MCF 10A (cell line): ENCODE measurements around the gene TEN1. TPM values are rescaled to one million over a fixed set of nuclear protein-coding genes. Genes with fewer than 3 reads are reported as not detected.

ENCODE experiments used
- BruUV-seq: library from RNA; stranded (reverse); fragments of 400-500 nt; replicated peaks from 2 replicates; lab custom pipeline; 2021; lab: Mats Ljungman, UMichigan
- CTCF ChIA-PET: fragments of 300-600 bp; sonication (Branson Sonifier 250); formaldehyde crosslinking; extraction: SDS; loops from one replicate; lab custom pipeline; 2021; ENCODE audit warnings: antibody characterized with exemption, inconsistent platforms; lab: Yijun Ruan, JAX
- POLR2A ChIA-PET: fragments of 300-600, 350-650 bp; sonication (Branson Sonifier 250); formaldehyde crosslinking; extraction: SDS; loops from one replicate; lab custom pipeline; 2020; ENCODE audit warnings: antibody characterized with exemption, inconsistent platforms; lab: Yijun Ruan, JAX
- DNase-seq: peaks from one replicate; pipeline ENCODE4 v3.0.0-alpha.2; 2018; ENCODE audit not compliant: unreplicated experiment
- H3K27ac Mint-ChIP-seq: one replicate; pipeline ENCODE4 v1.8.0; 2022; ENCODE audit warnings: mild to moderate bottlenecking, low read depth, mixed read lengths; ENCODE audit not compliant: unreplicated experiment
- H3K27me3 Mint-ChIP-seq: one replicate; pipeline ENCODE4 v1.8.0; 2022; ENCODE audit warnings: mixed read lengths; ENCODE audit not compliant: insufficient read depth, unreplicated experiment
- H3K36me3 Mint-ChIP-seq: one replicate; pipeline ENCODE4 v1.8.0; 2022; ENCODE audit warnings: mild to moderate bottlenecking, moderate library complexity, mixed read lengths; ENCODE audit not compliant: insufficient read depth, unreplicated experiment
- H3K4me1 Mint-ChIP-seq: one replicate; pipeline ENCODE4 v1.8.0; 2022; ENCODE audit warnings: mixed read lengths; ENCODE audit not compliant: insufficient read depth, unreplicated experiment
- H3K4me3 Mint-ChIP-seq: one replicate; pipeline ENCODE4 v1.8.0; 2022; ENCODE audit warnings: mild to moderate bottlenecking, moderate library complexity, mixed read lengths; ENCODE audit not compliant: unreplicated experiment
- H3K9me3 Mint-ChIP-seq: one replicate; pipeline ENCODE4 v1.8.0; 2022; ENCODE audit warnings: mixed read lengths; ENCODE audit not compliant: unreplicated experiment
- CTCF ChIP-seq: fragments of 200-600 bp; IDR thresholded peaks from one replicate; pipeline ENCODE4 v1.8.0; 2022; ENCODE audit warnings: antibody characterized with exemption, mild to moderate bottlenecking; ENCODE audit not compliant: unreplicated experiment
- intact Hi-C: fragments of 100-400 bp; cut with micrococcal nuclease; formaldehyde crosslinking; loops from 2 replicates; pipeline ENCODE4 v1.14.1; 2022
- total RNA-seq: library from RNA; stranded (reverse); gene quantifications from 2 replicates; pipeline ENCODE4 v1.2.3, GENCODE V29; 2022

Gene TEN1
- total RNA-seq, 1 experiment from 2014 or later = 15.4 TPM

- H3K27ac Mint-ChIP-seq = no peak overlapping the region
- H3K36me3 Mint-ChIP-seq = peaks cover 52% of the 10 kb centered on the region
- DNase-seq = no peak
- no peaks in the 10 kb centered on the region for H3K27me3 Mint-ChIP-seq
- H3K4me3 Mint-ChIP-seq = no peak overlapping the region
- ChIA-PET POLR2A (interaction anchor here (1.1 to 2.3 kb wide), 2 partner anchors 9 to 17 kb away, joined by 5 to 8 read pairs; partner anchors contain the start of genes ACOX1 and TEN1), CTCF (interaction anchor here (0.5 to 1.8 kb wide), 5 partner anchors 10 to 1064 kb away, joined by 3 to 14 read pairs (median 4); no protein-coding TSS in a partner anchor)
- no peak for TF ChIP-seq CTCF
- H3K9me3 Mint-ChIP-seq = no peaks in the 10 kb centered on the region
- H3K4me1 Mint-ChIP-seq = peaks cover 17% of the 10 kb centered on the region
- intact Hi-C loops = no loop called here
- no TSS peak for BruUV-seq
Observed at GRCh38 chr17:75995385-75995925, 16.4 kb downstream of the TEN1 start.

GRCh38 chr17:75996665-75997590 lies 17.9 kb downstream of the TEN1 start:
- Mint-ChIP-seq H3K4me1 (peaks cover 17% of the 10 kb centered on the region), H3K4me3 (peak overlapping the region; percentile 32), H3K36me3 (peaks cover 43% of the 10 kb centered on the region), H3K9me3 (no peaks in the 10 kb centered on the region), H3K27me3 (no peaks in the 10 kb centered on the region), H3K27ac (peak overlapping the region; percentile 87)
- CTCF ChIA-PET = interaction anchor here (0.6 to 1.8 kb wide), 6 partner anchors 8 to 526 kb away, joined by 3 to 14 read pairs (median 4); partner anchors contain the start of gene EXOC7
- intact Hi-C loops = no loop called here
- no TSS peak for BruUV-seq
- TF ChIP-seq CTCF = no peak
- POLR2A ChIA-PET = interaction anchor here (0.8 to 2.3 kb wide), 5 partner anchors 9 to 141 kb away, joined by 3 to 8 read pairs (median 3); partner anchors contain the start of genes ACOX1, SRP68, TEN1 and WBP2
- peak; percentile 65 for DNase-seq

- Mint-ChIP-seq H3K4me3 (no peak overlapping the region), H3K9me3 (no peaks in the 10 kb centered on the region), H3K36me3 (peaks cover 28% of the 10 kb centered on the region), H3K27ac (no peak overlapping the region), H3K4me1 (peaks cover 17% of the 10 kb centered on the region), H3K27me3 (no peaks in the 10 kb centered on the region)
- no peak for DNase-seq
- BruUV-seq = no TSS peak
- intact Hi-C loops = no loop called here
- no peak for TF ChIP-seq CTCF
- POLR2A ChIA-PET = no interaction called here
- CTCF ChIA-PET = interaction anchor here (0.6 to 1.7 kb wide), 7 partner anchors 9 to 214 kb away, joined by 3 to 7 read pairs (median 4); no protein-coding TSS in a partner anchor
Observed at GRCh38 chr17:75998327-75998795, 19.3 kb downstream of the TEN1 start.
